Ishikawa (cell line): ENCODE results near the gene PTPRJ.
"Not testable (repeated sequence)": the region's sequence is repeated elsewhere in the genome, so short reads cannot be mapped to it uniquely, and the experiment has no call there.

ENCODE experiments used
- CEBPB ChIP-seq: IDR thresholded peaks from 2 replicates; pipeline ENCODE4 v1.6.1; 2012
- CREB1 ChIP-seq: IDR thresholded peaks from 2 replicates; pipeline ENCODE4 v1.6.1; 2012; ENCODE audit warnings: low read depth
- EGR1 ChIP-seq: IDR thresholded peaks from 2 replicates; pipeline ENCODE4 v1.6.1; 2012
- EP300 ChIP-seq: IDR thresholded peaks from 2 replicates; pipeline ENCODE4 v1.6.1; 2012; ENCODE audit warnings: borderline replicate concordance
- FOXM1 ChIP-seq: IDR thresholded peaks from 2 replicates; pipeline ENCODE4 v1.6.1; 2012; ENCODE audit warnings: low read depth, borderline replicate concordance
- NFIC ChIP-seq: IDR thresholded peaks from 2 replicates; pipeline ENCODE4 v1.6.1; 2012
- RAD21 ChIP-seq: IDR thresholded peaks from 2 replicates; pipeline ENCODE4 v1.6.1; 2012; ENCODE audit warnings: low read depth
- TAF1 ChIP-seq: IDR thresholded peaks from 2 replicates; pipeline ENCODE4 v1.6.1; 2012; ENCODE audit warnings: low read depth, mild to moderate bottlenecking
- TEAD4 ChIP-seq: IDR thresholded peaks from 2 replicates; pipeline ENCODE4 v1.6.1; 2012
- YY1 ChIP-seq: IDR thresholded peaks from 2 replicates; pipeline ENCODE4 v1.6.1; 2012; ENCODE audit warnings: low read depth
- ZBTB7A ChIP-seq: IDR thresholded peaks from 2 replicates; pipeline ENCODE4 v1.6.1; 2012; ENCODE audit warnings: low read depth
- TF ChIP-seq, protein P1 (sequence below): IDR thresholded peaks from 2 replicates; pipeline ENCODE4 v1.6.1; 2012; ENCODE audit warnings: low read depth, mild to moderate bottlenecking
- TF ChIP-seq, protein P2 (sequence below): IDR thresholded peaks from 2 replicates; pipeline ENCODE4 v1.6.1; 2012
- TF ChIP-seq, protein P3 (sequence below): IDR thresholded peaks from 2 replicates; pipeline ENCODE4 v1.6.1; 2012

DNA sequence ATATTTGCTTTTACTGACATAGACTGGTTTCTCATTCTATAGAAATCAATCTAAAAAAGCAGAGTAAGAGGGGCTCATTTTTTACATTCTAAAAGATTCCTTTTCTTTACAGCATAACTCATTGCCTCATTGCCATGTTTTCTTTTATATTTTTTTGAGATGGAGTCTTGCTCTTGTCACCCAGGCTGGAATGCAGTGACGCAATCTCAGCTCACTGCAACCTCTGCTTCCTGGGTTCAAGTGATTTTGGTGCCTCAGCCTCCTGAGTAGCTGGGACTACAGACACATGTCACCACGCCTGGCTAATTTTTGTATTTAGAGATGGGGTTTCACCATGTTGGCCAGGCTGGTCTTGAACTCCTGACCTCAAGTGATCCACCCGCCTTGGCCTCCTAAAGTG is 159.5 kb downstream of the PTPRJ start:
- TF ChIP-seq, protein P1, sequence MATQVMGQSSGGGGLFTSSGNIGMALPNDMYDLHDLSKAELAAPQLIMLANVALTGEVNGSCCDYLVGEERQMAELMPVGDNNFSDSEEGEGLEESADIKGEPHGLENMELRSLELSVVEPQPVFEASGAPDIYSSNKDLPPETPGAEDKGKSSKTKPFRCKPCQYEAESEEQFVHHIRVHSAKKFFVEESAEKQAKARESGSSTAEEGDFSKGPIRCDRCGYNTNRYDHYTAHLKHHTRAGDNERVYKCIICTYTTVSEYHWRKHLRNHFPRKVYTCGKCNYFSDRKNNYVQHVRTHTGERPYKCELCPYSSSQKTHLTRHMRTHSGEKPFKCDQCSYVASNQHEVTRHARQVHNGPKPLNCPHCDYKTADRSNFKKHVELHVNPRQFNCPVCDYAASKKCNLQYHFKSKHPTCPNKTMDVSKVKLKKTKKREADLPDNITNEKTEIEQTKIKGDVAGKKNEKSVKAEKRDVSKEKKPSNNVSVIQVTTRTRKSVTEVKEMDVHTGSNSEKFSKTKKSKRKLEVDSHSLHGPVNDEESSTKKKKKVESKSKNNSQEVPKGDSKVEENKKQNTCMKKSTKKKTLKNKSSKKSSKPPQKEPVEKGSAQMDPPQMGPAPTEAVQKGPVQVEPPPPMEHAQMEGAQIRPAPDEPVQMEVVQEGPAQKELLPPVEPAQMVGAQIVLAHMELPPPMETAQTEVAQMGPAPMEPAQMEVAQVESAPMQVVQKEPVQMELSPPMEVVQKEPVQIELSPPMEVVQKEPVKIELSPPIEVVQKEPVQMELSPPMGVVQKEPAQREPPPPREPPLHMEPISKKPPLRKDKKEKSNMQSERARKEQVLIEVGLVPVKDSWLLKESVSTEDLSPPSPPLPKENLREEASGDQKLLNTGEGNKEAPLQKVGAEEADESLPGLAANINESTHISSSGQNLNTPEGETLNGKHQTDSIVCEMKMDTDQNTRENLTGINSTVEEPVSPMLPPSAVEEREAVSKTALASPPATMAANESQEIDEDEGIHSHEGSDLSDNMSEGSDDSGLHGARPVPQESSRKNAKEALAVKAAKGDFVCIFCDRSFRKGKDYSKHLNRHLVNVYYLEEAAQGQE = not testable (repeated sequence)
- not testable (repeated sequence) for TF ChIP-seq YY1, EP300, TAF1, NFIC, RAD21, TEAD4, EGR1, FOXM1, CREB1, ZBTB7A
- TF ChIP-seq, protein P2, sequence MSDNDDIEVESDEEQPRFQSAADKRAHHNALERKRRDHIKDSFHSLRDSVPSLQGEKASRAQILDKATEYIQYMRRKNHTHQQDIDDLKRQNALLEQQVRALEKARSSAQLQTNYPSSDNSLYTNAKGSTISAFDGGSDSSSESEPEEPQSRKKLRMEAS = not testable (repeated sequence)
- peak; percentile 34; the same call in 1 of the 2 replicates for TF ChIP-seq CEBPB
- TF ChIP-seq, protein P3, sequence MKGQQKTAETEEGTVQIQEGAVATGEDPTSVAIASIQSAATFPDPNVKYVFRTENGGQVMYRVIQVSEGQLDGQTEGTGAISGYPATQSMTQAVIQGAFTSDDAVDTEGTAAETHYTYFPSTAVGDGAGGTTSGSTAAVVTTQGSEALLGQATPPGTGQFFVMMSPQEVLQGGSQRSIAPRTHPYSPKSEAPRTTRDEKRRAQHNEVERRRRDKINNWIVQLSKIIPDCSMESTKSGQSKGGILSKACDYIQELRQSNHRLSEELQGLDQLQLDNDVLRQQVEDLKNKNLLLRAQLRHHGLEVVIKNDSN = not testable (repeated sequence)
